Esophagus squamous epithelium (tissue), 5 donors: ENCODE results near the gene REXO5. TPM values are rescaled to one million over a fixed set of nuclear protein-coding genes. Genes with fewer than 3 reads are reported as not detected.

Experiments
- DNase-seq: peaks from one replicate; lab custom pipeline; 2025; lab: John Stamatoyannopoulos, UW
- H3K27ac ChIP-seq, 4 donors: fragments of 200-600 bp; sonication (generic); one replicate each; pipeline ENCODE4 v1.5.1; 2016 to 2019; ENCODE audit warnings: mild to moderate bottlenecking in 1 of 4
- H3K27me3 ChIP-seq, 4 donors: fragments of 200-600 bp; sonication (generic); 1 replicate in 3 of 4; 2 replicates in 1 of 4; pipeline versions ENCODE4 v1.5.1 to v1.6.0; 2017 to 2021; ENCODE audit warnings: antibody characterized with exemption in 1 of 4
- H3K36me3 ChIP-seq, 3 donors: fragments of 200-600 bp; sonication (generic); one replicate each; pipeline ENCODE4 v1.5.1; 2016 to 2019
- H3K4me1 ChIP-seq, 3 donors: fragments of 200-600 bp; sonication (generic); one replicate each; pipeline ENCODE4 v1.5.1; 2017 to 2019
- H3K4me3 ChIP-seq, 4 donors: fragments of 200-600 bp; sonication (generic); 1 replicate in 3 of 4; 2 replicates in 1 of 4; pipeline ENCODE4 v1.5.1; 2016 to 2019; ENCODE audit warnings: mild to moderate bottlenecking in 2 of 4, moderate library complexity in 1 of 4
- H3K9me3 ChIP-seq, 3 donors: fragments of 200-600 bp; sonication (generic); one replicate each; pipeline ENCODE4 v1.5.1; 2016 to 2019
- CTCF ChIP-seq, 6 experiments: fragments of 450-650 bp in 4 of 6; fragments of 200-600 bp in 2 of 6; sonication (generic) in 2 of 6; IDR thresholded peaks; one replicate each; pipeline ENCODE4 v1.5.1; 2016 to 2019; ENCODE audit warnings: antibody characterized with exemption in 6 of 6, mild to moderate bottlenecking in 4 of 6, moderate library complexity in 4 of 6
- POLR2A ChIP-seq, 4 donors: fragments of 450-650 bp; IDR thresholded peaks; one replicate each; pipeline ENCODE4 v1.6.1; 2017; ENCODE audit warnings: antibody characterized with exemption in 4 of 4, mild to moderate bottlenecking in 4 of 4, moderate library complexity in 3 of 4
- WGBS, 2 donors: methylation state at CpG; one replicate each; pipeline ENCODE4 v1.1.5; 2018; 5-methylcytosine and 5-hydroxymethylcytosine counted together
- intact Hi-C: fragments of 100-400 bp; cut with DNase I; formaldehyde crosslinking; loops from one replicate; pipeline ENCODE4 v1.15.0; 2022
- total RNA-seq, 4 donors: library from RNA; depleted of rRNA; stranded (reverse); fragments of >200 nt; gene quantifications; one replicate each; pipeline ENCODE4 v1.1.0, GENCODE V29; 2016
- donor health status: DM: yes; HTN: yes; CAD: no.

The REXO5 gene
- total RNA-seq, 4 donors from 2014 or later: 0.49 to 3.2 (median 2.7) TPM

- intact Hi-C loops: no loop called here
- Histone ChIP-seq H3K4me3 (no peak overlapping the region), H3K27me3 (no peaks in the 10 kb centered on the region), H3K4me1 (peaks cover 29 to 67% (median 52%) of the 10 kb centered on the region in 3 donors), H3K27ac (peak overlapping the region; percentile 79 to 89 (median 86)), H3K36me3 (peaks cover 4 to 21% (median 7%) of the 10 kb centered on the region in 3 donors), H3K9me3 (no peaks in the 10 kb centered on the region)
- 22 to 23% methylated on average over 6 of the region's 6 CpGs for WGBS, 2 donors
- no peak for DNase-seq
- TF ChIP-seq CTCF (IDR thresholded peaks at IDR 0.05): no peak
- no peak for TF ChIP-seq POLR2A (IDR thresholded peaks at IDR 0.05)
Observed at GRCh38 chr16:20865420-20866131, 59.2 kb downstream of the REXO5 start.

- H3K9me3 ChIP-seq: no peaks in the 10 kb centered on the region
- H3K27me3 ChIP-seq: no peaks in the 10 kb centered on the region
- DNase-seq: no peak
- 20 to 75% methylated on average over 6 of the region's 6 CpGs for WGBS, 2 donors
- H3K27ac ChIP-seq: peak overlapping the region; percentile 79 to 89 (median 86)
- no peak overlapping the region for H3K4me3 ChIP-seq
- peaks cover 29 to 69% (median 59%) of the 10 kb centered on the region in 3 donors for H3K4me1 ChIP-seq
- H3K36me3 ChIP-seq: peaks cover 4 to 14% (median 6%) of the 10 kb centered on the region in 3 donors
- intact Hi-C loops: no loop called here
- no peak for TF ChIP-seq POLR2A (IDR thresholded peaks at IDR 0.05)
- no peak for TF ChIP-seq CTCF (IDR thresholded peaks at IDR 0.05)
Observed at GRCh38 chr16:20866145-20866772, 59.9 kb downstream of the REXO5 start.

- DNase-seq: no peak
- Histone ChIP-seq H3K4me1 (peaks cover 29 to 75% (median 63%) of the 10 kb centered on the region in 3 donors), H3K4me3 (no peak overlapping the region), H3K36me3 (peaks cover 4 to 9% (median 4%) of the 10 kb centered on the region in 3 donors), H3K9me3 (no peaks in the 10 kb centered on the region), H3K27me3 (no peaks in the 10 kb centered on the region), H3K27ac (peak overlapping the region; percentile 79 to 89 (median 86))
- intact Hi-C loops: no loop called here
- 48 to 80% methylated on average over 3 of the region's 3 CpGs for WGBS, 2 donors
- no peak for TF ChIP-seq POLR2A (IDR thresholded peaks at IDR 0.05)
- TF ChIP-seq CTCF (IDR thresholded peaks at IDR 0.05): no peak
Observed at GRCh38 chr16:20866801-20867200, 60.5 kb downstream of the REXO5 start.

- Histone ChIP-seq H3K9me3 (no peaks in the 10 kb centered on the region), H3K36me3 (peaks cover 0 to under 1% (median 0%) of the 10 kb centered on the region in 3 donors), H3K27me3 (no peaks in the 10 kb centered on the region), H3K4me3 (no peak overlapping the region), H3K4me1 (peaks cover 29 to 82% (median 69%) of the 10 kb centered on the region in 3 donors), H3K27ac (peak overlapping the region; percentile 79 to 89 (median 86))
- TF ChIP-seq CTCF (IDR thresholded peaks at IDR 0.05) (no peak), POLR2A (IDR thresholded peaks at IDR 0.05) (no peak)
- intact Hi-C loops: no loop called here
- no peak for DNase-seq
- WGBS, 2 donors: 19 to 47% methylated on average over 2 of the region's 2 CpGs
Observed at GRCh38 chr16:20867585-20867984, 61.3 kb downstream of the REXO5 start.

- TF ChIP-seq POLR2A (IDR thresholded peaks at IDR 0.05) (no peak), CTCF (IDR thresholded peaks at IDR 0.05) (no peak)
- Histone ChIP-seq H3K4me3 (no peak overlapping the region), H3K27me3 (no peaks in the 10 kb centered on the region), H3K27ac (peak overlapping the region in 3 of 4 donors; percentile 68 to 88 (median 72)), H3K9me3 (no peaks in the 10 kb centered on the region), H3K36me3 (no peaks in the 10 kb centered on the region), H3K4me1 (peaks cover 29 to 95% (median 73%) of the 10 kb centered on the region in 3 donors)
- intact Hi-C loops: no loop called here
- no peak for DNase-seq
- 8 to 10% methylated on average over 2 to 3 of the region's 3 CpGs for WGBS, 2 donors
Observed at GRCh38 chr16:20868890-20869289, 62.6 kb downstream of the REXO5 start.
